ENCODE data around the gene CNNM2.

DNA sequence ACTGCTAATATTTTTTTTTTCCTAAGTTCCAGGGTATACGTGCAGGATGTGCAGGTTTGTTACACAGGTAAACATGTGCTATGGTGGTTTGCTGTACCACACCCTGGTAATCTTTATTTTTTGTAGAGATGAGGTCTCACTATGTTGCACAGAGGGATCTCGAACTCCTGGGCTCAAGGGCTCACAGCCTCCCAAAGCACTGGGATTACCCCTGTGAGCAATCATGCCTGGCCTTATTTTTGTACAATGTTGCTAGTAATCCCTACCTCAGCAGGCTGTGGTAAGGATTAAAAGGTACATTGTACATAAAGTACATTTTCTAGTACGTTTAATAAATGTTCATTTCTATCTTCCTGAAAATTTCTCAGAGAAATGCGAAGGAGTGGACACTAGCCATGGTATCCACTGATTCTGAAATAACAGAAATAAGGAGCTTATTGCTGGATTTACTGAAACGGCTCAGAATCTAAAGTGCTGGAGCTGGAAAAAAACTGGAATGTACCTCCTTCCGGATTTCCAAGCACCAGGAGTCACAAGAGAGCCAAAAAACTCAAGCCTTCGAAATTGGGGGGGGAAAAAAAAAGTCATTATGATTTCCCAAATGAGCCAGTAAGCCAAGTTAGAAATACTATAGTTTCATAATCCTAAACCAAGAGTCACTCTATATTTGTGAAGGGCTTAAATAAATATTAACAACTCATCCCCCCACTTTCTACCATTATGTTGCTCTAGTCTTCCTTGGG is 205.4 kb downstream of the CNNM2 start:
- TF ChIP-seq POLR2AphosphoS5 (IDR thresholded peaks at IDR 0.05; ENCODE audit: low read depth, low read length) = no peak
- TF ChIP-seq TAF1 (IDR thresholded peaks at IDR 0.05; ENCODE audit: borderline replicate concordance, insufficient read depth, low read length) = no peak

All from PFSK-1 (cell line).